OCI-LY1 (cell line): Measurements from ENCODE around the gene SIRPA.

Experiments
- EZH2 ChIP-seq: fragments of 200-600 bp; sonication (generic), shearing (Covaris generic); IDR thresholded peaks from 2 replicates; pipeline ENCODE4 v1.8.0; 2017; ENCODE audit warnings: borderline replicate concordance, mixed run types, mild to moderate bottlenecking, antibody characterized with exemption, low read length, moderate library complexity, mixed read lengths
- TF ChIP-seq, protein P1 (sequence below): fragments of 200-600 bp; sonication (generic), shearing (Covaris generic); IDR thresholded peaks from 2 replicates; pipeline ENCODE4 v1.5.1; 2017; ENCODE audit warnings: mild to moderate bottlenecking, antibody characterized with exemption, low read length, moderate library complexity, mixed read lengths

DNA sequence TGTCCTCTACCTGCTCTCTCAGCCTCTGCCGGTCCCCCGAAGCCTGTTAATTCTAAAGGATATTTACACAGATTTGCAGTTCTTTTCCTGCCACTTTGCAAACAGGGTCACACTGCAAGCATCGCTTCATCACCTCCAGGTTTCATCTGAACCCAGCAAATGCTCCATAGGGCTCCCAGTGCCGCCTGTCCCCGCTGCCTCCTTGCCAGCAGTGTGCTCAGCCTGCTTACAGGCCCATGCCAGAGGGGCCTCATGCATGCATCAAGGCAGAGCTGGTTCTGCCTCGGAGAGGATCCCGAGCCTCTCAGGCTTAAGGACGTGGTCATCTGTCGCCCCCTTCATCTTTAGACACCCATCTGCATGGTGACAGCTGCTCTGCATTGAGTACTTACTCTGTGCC, 10.5 kb downstream of the SIRPA start:
- TF ChIP-seq EZH2, result no peak
- TF ChIP-seq, protein P1, sequence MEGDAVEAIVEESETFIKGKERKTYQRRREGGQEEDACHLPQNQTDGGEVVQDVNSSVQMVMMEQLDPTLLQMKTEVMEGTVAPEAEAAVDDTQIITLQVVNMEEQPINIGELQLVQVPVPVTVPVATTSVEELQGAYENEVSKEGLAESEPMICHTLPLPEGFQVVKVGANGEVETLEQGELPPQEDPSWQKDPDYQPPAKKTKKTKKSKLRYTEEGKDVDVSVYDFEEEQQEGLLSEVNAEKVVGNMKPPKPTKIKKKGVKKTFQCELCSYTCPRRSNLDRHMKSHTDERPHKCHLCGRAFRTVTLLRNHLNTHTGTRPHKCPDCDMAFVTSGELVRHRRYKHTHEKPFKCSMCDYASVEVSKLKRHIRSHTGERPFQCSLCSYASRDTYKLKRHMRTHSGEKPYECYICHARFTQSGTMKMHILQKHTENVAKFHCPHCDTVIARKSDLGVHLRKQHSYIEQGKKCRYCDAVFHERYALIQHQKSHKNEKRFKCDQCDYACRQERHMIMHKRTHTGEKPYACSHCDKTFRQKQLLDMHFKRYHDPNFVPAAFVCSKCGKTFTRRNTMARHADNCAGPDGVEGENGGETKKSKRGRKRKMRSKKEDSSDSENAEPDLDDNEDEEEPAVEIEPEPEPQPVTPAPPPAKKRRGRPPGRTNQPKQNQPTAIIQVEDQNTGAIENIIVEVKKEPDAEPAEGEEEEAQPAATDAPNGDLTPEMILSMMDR, result no peak
